Measurements from ENCODE around the gene IQSEC1.

GRCh38 chr3:12974819-12975218 lies 98.4 kb downstream of the IQSEC1 start:
- TF ChIP-seq CTCF (IDR thresholded peaks at IDR 0.05) (no peak), POLR2A (IDR thresholded peaks at IDR 0.05) (no peak)

All from lower leg skin (tissue), 3 donors.